DMS 273 (cell line): ENCODE results near the gene ENG.
A peak's percentile ranks its signal among the peaks of the same experiment; 100 is the strongest.

Experiments used
- DNase-seq: peaks from one replicate; lab custom pipeline; 2025; ENCODE audit not compliant: unreplicated experiment; lab: John Stamatoyannopoulos, UW

The ENG gene

GRCh38 chr9:127778280-127779135 is 76.0 kb downstream of the ENG start, which contains the start of gene SH2D3C:
SH2D3C (minus strand) TSS chr9:127778666; CDS start chr9:127778627, 39 bp downstream.
- DNase-seq = no peak

GRCh38 chr9:127777368-127777980 is 77.0 kb downstream of the ENG start:
- no peak for DNase-seq

DNA sequence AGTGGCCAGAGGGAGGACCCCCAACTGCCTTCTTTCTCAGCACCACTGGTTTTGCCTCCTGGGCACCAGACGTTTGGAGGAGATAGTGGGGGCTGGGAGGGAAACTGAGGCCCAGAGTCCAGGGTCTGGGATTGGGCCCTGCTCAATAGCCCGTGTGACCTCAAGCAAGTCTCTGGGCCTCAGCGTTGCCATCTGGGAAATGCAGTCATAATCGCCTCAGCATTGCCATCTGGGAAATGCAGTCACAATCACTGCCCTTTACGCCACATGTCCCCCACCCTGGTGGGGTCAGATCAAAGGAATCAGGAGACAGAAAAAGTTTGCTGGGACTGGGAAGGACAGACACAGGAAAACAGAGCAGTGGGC is 77.6 kb downstream of the ENG start:
- no peak for DNase-seq

DNA sequence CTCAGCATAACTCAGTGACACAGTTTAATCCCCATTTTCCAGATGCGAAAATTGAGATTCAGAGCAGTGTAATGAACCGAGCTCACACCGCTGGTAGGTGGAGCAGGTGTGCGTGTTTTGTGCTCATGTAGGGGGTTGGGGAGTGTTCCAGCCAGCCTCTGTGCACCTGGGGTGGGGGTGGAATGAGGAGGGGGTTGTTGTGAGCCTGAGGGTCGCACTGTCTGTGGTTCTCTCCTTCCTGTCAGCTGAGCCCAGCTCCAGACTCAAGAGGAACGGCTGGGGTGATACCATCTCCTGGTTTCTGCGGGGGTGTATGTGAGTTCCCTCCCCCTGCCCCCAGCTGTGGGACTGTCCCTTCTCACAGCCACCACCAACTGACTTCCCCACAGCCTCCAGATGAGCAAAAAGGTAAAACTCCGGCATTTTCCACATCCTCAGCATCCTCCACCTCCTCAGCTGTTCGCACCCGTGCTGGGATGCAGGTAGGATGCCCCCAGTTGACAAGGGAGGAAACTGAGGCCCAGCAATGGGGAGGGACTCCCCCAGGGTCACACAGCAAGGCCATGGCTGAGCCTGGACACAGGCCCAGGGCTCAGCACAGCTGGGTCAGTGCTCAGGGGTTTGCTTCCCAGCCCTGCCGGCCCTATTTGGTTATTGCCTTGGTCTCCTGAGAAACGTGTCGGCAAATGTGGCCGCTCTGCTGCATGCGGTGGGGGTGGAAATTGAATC is 78.1 kb downstream of the ENG start:
- DNase-seq = peak; percentile 54

DNA sequence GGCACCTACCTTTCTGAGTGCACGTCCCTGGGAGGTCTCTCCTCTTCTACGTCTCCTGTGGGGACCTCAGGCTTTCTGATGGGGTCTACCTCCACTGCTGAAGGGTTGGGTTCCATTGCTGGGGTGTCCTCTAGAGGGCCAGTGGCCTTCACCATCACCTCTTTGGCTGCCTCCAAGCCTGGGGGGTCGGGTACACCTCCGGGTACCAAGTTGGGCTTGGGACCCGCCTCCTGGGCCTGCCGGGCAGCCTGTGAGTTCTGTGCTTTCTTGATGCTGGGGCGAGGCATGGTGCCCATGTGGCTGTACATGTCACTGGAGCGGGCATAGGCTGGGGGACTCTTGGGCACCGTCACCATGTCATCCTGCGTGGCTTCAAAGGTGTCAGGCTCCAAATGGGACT is 80.5 kb downstream of the ENG start:
- DNase-seq = no peak

DNA sequence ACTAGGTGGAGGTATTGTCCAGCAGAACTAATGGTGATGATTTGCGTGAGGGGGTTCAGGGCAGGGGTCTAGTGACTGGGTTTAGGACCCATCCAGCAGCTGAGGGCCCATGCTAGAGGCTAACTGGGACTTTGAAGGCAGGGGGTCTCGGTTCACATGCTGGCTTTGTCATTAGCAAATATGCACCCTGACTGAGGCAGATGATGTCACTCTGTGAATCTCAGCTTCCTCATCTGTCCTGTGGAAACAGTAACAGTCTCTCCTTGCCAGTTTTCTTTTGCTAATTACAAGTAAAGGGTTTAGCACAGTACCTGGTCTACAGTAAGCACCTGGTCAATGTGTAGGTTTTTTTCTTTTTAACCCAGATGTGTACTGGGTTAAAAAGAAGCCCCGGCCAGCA is 81.2 kb downstream of the ENG start:
- DNase-seq = no peak

GRCh38 chr9:127772603-127773002 is 81.9 kb downstream of the ENG start:
- no peak for DNase-seq

- no peak for DNase-seq
These were observed 82.8 kb downstream of the ENG start for GRCh38 chr9:127771570-127772189.

DNA sequence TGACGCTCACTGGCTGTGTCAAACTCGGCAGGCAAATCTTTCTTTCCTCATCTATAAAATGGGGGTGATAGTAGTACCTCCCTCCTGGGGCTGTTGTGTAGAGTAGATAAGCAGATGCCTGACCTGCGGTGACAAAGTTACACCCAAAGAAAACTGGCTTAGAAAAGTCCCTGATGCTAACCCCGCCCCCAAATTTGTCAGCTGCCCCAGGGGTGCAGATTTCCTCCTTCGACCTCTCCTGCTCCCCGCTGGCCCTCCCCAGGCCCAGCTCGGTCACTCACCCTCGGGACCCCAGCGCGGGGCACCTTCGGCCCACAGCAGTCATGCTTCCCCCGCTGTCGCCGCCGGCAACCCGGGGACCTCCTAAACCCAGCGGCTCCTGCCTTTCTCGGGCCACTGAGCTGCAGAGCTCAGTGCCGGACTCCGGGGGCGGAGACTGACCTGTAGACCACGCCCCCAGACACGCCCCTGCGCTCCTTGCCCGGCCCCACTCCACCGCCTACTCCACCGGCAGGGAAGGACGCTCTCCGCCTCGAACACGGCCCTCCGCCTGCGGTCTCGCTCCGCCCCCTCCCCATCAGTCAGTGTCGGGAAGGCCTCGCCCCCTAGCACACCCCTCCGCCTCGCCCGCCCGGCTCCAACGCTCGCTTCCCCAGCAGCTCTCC is 83.4 kb downstream of the ENG start:
- DNase-seq = peak; percentile 98

GRCh38 chr9:127770583-127770904 is 83.9 kb downstream of the ENG start:
- DNase-seq = no peak

DNA sequence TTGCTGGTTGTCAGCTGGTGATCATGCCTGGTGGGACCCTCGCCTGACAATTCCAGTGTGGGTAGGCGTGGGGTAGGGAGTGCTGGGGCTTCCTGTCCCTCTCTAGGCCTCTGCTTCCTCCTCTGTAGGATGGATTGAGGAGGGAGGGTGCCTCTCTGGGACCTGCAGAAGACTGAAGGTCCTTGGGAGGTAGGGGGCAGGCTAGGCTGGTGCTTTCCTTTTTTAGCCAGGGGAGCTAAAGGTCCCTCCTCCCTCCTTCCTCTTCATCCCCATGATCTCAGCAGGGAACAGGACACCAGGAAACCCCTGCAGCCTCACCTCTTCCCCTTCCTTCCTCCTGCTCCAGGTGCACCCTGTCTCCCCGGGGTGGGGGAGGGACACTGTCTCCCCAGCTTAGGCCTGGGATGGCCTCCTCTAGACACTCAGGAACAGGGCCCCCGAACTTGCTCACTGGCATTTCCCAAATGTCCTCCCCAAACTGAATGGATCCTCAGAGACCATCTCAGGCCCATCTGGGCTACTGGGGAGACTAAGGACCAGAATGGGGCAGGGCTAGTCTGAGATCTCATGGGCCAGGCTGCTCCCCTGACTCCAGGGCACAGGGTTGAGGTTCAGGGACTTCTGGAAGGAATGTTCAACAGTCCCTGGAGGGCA is 84.4 kb downstream of the ENG start:
- no peak for DNase-seq

DNA sequence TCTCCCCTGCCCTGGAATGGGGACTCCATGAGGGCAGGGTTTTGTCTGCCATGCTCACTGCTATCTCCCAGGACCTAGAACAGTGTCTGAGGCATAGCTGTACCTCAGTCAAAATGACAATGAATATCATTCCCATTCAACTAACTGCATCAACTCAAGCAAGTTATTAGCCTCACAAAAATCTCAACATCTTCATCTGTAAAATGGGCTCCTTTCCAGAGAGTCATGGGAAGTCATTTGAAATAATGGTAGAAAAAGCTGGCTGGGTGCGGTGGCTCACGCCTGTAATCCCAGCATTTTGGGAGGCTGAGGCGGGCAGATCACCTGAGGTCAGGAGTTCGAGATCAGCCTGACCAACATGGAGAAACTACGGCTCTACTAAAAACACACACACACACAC is 85.4 kb downstream of the ENG start:
- no peak for DNase-seq

- DNase-seq = no peak
These were observed 85.8 kb downstream of the ENG start for GRCh38 chr9:127768698-127769097.

DNA sequence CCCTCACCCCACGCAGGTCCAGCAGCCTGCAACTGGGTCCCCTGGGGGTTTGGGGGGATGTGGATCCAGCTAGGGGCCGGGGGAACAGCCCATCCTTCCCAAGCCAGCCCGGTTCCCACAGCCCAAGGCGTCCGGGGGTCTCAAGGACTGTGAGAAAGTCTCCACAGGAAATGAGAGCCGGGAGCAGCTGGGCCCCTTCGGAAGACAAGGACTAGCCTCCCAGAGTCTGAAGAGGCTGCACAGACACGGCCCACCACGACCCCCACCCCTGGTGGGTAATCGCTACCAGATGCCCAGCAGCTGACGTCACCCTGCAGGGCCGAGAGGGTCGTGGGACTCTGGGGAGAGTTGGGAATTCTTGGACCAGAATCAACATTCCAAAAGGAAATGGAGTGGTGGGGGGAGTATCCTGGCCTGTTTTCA is 86.5 kb downstream of the ENG start:
- DNase-seq = no peak

DNA sequence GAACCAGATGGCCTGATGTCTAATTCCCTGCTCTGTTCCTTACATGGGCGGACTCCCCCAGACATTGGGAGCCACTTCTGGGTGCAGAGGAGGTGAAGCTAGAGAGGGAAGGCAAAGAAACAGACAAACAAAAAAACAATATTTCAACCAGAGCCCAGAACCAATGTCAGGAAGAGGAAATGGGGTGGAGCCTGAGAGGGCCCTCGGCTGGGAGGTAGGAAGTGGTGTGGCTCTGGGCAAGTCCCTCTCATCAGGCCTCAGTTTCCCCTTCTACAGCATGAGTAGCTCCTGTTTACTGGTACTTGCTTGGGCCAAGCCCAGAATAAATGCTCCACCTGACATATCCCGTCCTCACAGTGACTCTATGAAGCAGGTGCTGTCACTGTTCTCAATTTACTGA is 87.0 kb downstream of the ENG start:
- DNase-seq = peak; percentile 60

DNA sequence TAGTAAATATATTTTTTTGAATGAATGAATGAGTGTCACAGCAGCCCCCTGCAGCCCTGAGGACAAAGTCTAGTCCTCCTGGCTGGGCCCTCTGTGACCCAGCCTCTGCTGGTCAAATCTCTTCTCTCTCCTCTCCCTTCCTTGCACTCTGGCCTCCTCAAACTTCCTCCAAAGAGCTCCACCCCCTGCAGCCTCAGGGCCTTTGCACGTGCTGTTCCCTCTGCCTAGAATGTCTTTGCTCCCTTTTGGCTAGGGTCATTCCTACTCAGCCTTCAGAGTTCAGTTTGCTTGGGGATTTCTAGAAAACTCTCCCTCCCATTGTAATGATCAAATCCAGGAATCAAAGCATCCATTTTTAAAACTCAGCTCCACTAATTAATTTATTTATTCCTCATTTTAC is 89.0 kb downstream of the ENG start:
- DNase-seq = no peak
